IMR-90 (cell line): ENCODE results near the gene RBFOX2. TPM values are rescaled to one million over a fixed set of nuclear protein-coding genes. Genes with fewer than 3 reads are reported as not detected.

Experiments used
- ATAC-seq: fragments of 200-7000 bp; cut with Tn5 transposase; 2 replicates; pipeline ENCODE4 v1.9.1; 2020; ENCODE audit warnings: low read depth, mild to moderate bottlenecking, moderate library complexity
- BruUV-seq: library from RNA; stranded (reverse); fragments of 400-500 nt; replicated peaks from 2 replicates; lab custom pipeline; 2021; lab: Mats Ljungman, UMichigan
- CTCF ChIA-PET: fragments of 300-600 bp; formaldehyde crosslinking; extraction: SDS; loops from one replicate; lab custom pipeline; 2021; ENCODE audit warnings: antibody characterized with exemption; lab: Yijun Ruan, JAX
- POLR2A ChIA-PET: fragments of 300-600 bp; sonication (Branson Sonifier 250); formaldehyde crosslinking; loops from one replicate; lab custom pipeline; 2022; ENCODE audit warnings: antibody characterized with exemption; ENCODE audit not compliant: unreplicated experiment; lab: Charles Lee
- DNase-seq: peaks from one replicate; pipeline ENCODE4 v3.0.0; 2013
- H2AFZ ChIP-seq: replicated peaks from 2 replicates; pipeline ENCODE3; 2013; ENCODE audit warnings: low read length, mild to moderate bottlenecking; ENCODE audit not compliant: poor library complexity
- H2AK5ac ChIP-seq: 2 replicates; pipeline ENCODE4 v1.6.1; 2013; ENCODE audit warnings: low read depth, low read length, inconsistent platforms
- H2AK9ac ChIP-seq: replicated peaks from 2 replicates; pipeline ENCODE3; 2013; ENCODE audit warnings: mild to moderate bottlenecking, low read depth, low read length, moderate library complexity; ENCODE audit not compliant: poor library complexity
- H2BK120ac ChIP-seq: 2 replicates; pipeline ENCODE4 v1.6.1; 2013; ENCODE audit warnings: low read depth, low read length, inconsistent platforms
- H2BK15ac ChIP-seq: 3 replicates; pipeline ENCODE4 v1.6.1; 2013; ENCODE audit warnings: low read depth, low read length, inconsistent platforms
- H2BK20ac ChIP-seq: 2 replicates; pipeline ENCODE4 v1.6.1; 2013; ENCODE audit warnings: low read depth, mild to moderate bottlenecking, inconsistent platforms, low read length, moderate library complexity
- H2BK5ac ChIP-seq: 2 replicates; pipeline ENCODE4 v1.6.1; 2013; ENCODE audit warnings: mild to moderate bottlenecking, low read depth, low read length, inconsistent platforms; ENCODE audit not compliant: poor library complexity, severe bottlenecking
- H3K14ac ChIP-seq: replicated peaks from 2 replicates; pipeline ENCODE4 v1.6.1; 2013; ENCODE audit warnings: low read depth, low read length, inconsistent platforms
- H3K18ac ChIP-seq: 2 replicates; pipeline ENCODE4 v1.6.1; 2013; ENCODE audit warnings: low read depth, low read length, control low read depth
- H3K23ac ChIP-seq: 2 replicates; pipeline ENCODE4 v1.6.1; 2013; ENCODE audit warnings: low read depth, low read length, inconsistent platforms
- H3K27ac ChIP-seq: 2 replicates; pipeline ENCODE4 v1.5.1; 2013; ENCODE audit warnings: mild to moderate bottlenecking, control low read depth, low read length; ENCODE audit not compliant: insufficient read depth
- H3K27me3 ChIP-seq: 2 replicates; pipeline ENCODE4 v1.6.1; 2013; ENCODE audit warnings: low read length; ENCODE audit not compliant: control insufficient read depth, insufficient read depth
- H3K36me3 ChIP-seq: 2 replicates; pipeline ENCODE4 v1.6.1; 2013; ENCODE audit warnings: low read length, mixed read lengths; ENCODE audit not compliant: control insufficient read depth, insufficient read depth
- H3K4ac ChIP-seq: 2 replicates; pipeline ENCODE4 v1.6.1; 2013; ENCODE audit warnings: low read depth, low read length, inconsistent platforms
- H3K4me1 ChIP-seq: 2 replicates; pipeline ENCODE4 v1.6.1; 2013; ENCODE audit warnings: low read length, mixed read lengths; ENCODE audit not compliant: control insufficient read depth, insufficient read depth
- H3K4me2 ChIP-seq: 2 replicates; pipeline ENCODE4 v1.6.1; 2013; ENCODE audit warnings: low read depth, mild to moderate bottlenecking, control low read depth, low read length, moderate library complexity
- H3K4me3 ChIP-seq: 2 replicates; pipeline ENCODE4 v1.5.1; 2013; ENCODE audit warnings: low read depth, mild to moderate bottlenecking, control low read depth, low read length, moderate library complexity; ENCODE audit not compliant: insufficient read depth
- H3K56ac ChIP-seq: 2 replicates; pipeline ENCODE4 v1.6.1; 2013; ENCODE audit warnings: low read length, inconsistent platforms; ENCODE audit not compliant: insufficient read depth; ENCODE audit errors: extremely low read depth
- H3K79me1 ChIP-seq, 2 experiments: 2 replicates each; pipeline ENCODE4 v1.6.1; 2013; ENCODE audit warnings: low read length in 2 of 2, inconsistent platforms in 1 of 2, low read depth in 1 of 2
- H3K9ac ChIP-seq: 2 replicates; pipeline ENCODE4 v1.6.1; 2013; ENCODE audit warnings: low read depth, low read length, control low read depth
- H3K9me1 ChIP-seq: 2 replicates; pipeline ENCODE4 v1.6.1; 2013; ENCODE audit warnings: low read length, inconsistent platforms; ENCODE audit not compliant: insufficient read depth
- H3K9me3 ChIP-seq: 2 replicates; pipeline ENCODE4 v1.6.1; 2013; ENCODE audit warnings: low read length; ENCODE audit not compliant: control insufficient read depth, insufficient read depth
- H4K20me1 ChIP-seq: 2 replicates; pipeline ENCODE4 v1.6.1; 2013; ENCODE audit warnings: low read length, inconsistent platforms; ENCODE audit not compliant: insufficient read depth
- H4K5ac ChIP-seq: 2 replicates; pipeline ENCODE4 v1.6.1; 2013; ENCODE audit warnings: mild to moderate bottlenecking, low read depth, low read length, control low read depth
- H4K8ac ChIP-seq, 2 experiments: 2 replicates each; pipeline ENCODE4 v1.6.1; 2013; ENCODE audit warnings: low read depth in 2 of 2, low read length in 2 of 2, control low read depth in 1 of 2, inconsistent platforms in 1 of 2
- H4K91ac ChIP-seq: 2 replicates; pipeline ENCODE4 v1.6.1; 2013; ENCODE audit warnings: low read depth, low read length, inconsistent platforms; ENCODE audit not compliant: insufficient read depth
- BHLHE40 ChIP-seq: fragments of 150-350 bp; IDR thresholded peaks from 2 replicates; pipeline ENCODE4 v1.6.1; 2016; ENCODE audit warnings: mild to moderate bottlenecking, low read depth, low read length
- CEBPB ChIP-seq: IDR thresholded peaks from 2 replicates; pipeline ENCODE4 v1.6.1; 2012; ENCODE audit warnings: low read depth, low read length, improper control_type of control experiment
- FOS ChIP-seq: fragments of 150-350 bp; IDR thresholded peaks from 2 replicates; pipeline ENCODE4 v1.6.1; 2016; ENCODE audit warnings: low read depth, low read length
- MAFK ChIP-seq: IDR thresholded peaks from 2 replicates; pipeline ENCODE4 v1.6.1; 2012; ENCODE audit warnings: low read depth, low read length, improper control_type of control experiment
- POLR2A ChIP-seq: IDR thresholded peaks from 2 replicates; pipeline ENCODE4 v1.6.1; 2012; ENCODE audit warnings: mild to moderate bottlenecking, low read depth, low read length
- RAD21 ChIP-seq: IDR thresholded peaks from 2 replicates; pipeline ENCODE4 v1.6.1; 2012; ENCODE audit warnings: low read length, improper control_type of control experiment
- RCOR1 ChIP-seq: IDR thresholded peaks from 2 replicates; pipeline ENCODE4 v1.6.1; 2012; ENCODE audit warnings: mild to moderate bottlenecking, low read length, improper control_type of control experiment; ENCODE audit not compliant: insufficient replicate concordance
- WGBS, 2 experiments: methylation state at CpG; one replicate each; pipeline versions ENCODE4 v1.1.5 to v1.1.7; 2013; ENCODE audit warnings: missing lambda C conversion rate in 2 of 2; ENCODE audit not compliant: insufficient read length in 1 of 2; ENCODE audit errors: extremely low coverage in 2 of 2; 5-methylcytosine and 5-hydroxymethylcytosine counted together
- dilution Hi-C: fragments of 300-500 bp; cut with HindIII; formaldehyde crosslinking; loops from one replicate; pipeline ENCODE4 v1.14.3; 2018; ENCODE audit warnings: low sequenced_read_pairs; ENCODE audit not compliant: unreplicated experiment
- in situ Hi-C: fragments of 300-500 bp; cut with MboI; formaldehyde crosslinking; loops from 3 replicates; pipeline ENCODE4 v1.14.3; 2019; ENCODE audit warnings: low sequenced_read_pairs, inconsistent platforms, mixed read lengths
- intact Hi-C: fragments of 100-400 bp; cut with micrococcal nuclease; formaldehyde crosslinking; loops from 2 replicates; pipeline ENCODE4 v1.10.0; 2022
- polyA plus RNA-seq, 3 experiments: library from polyadenylated mRNA; depleted of rRNA; stranded (reverse); fragments of >200 nt; gene quantifications; 2 replicates each; pipeline ENCODE4 v1.2.3, GENCODE V29; 2012; ENCODE audit warnings: low replicate concordance in 1 of 3
- total RNA-seq: library from RNA; depleted of rRNA; stranded (reverse); fragments of >200 nt; gene quantifications from 2 replicates; pipeline ENCODE4 v1.2.3, GENCODE V29; 2012
- TF ChIP-seq, protein P1 (sequence below): fragments of 150-350 bp; IDR thresholded peaks from 2 replicates; pipeline ENCODE4 v1.6.1; 2017; ENCODE audit warnings: mild to moderate bottlenecking, antibody characterized with exemption, low read length, low read depth

The RBFOX2 gene
- total and polyA plus RNA-seq, 2 of the 4 experiments (the other 2 are of a cell fraction), result 146 to 178 TPM

DNA sequence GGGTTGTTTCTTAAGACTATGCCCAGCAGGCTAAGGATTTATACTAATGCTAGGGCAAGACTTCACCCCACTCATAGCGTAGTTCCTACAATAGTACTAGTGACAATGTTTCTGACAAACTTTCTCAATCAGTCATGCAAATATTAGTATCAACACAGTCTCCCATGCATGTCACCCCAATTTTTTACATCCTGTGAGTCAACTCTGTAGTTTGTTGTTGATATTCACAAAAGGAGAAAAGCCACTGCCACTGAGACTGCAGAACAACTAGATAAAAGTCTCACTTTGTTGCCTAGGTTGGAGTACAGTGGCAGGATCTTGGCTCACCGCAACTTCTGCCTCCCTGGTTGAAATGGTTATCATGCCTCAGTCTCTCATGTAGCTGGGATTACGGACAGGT, 155.2 kb downstream of the RBFOX2 start:
- DNase-seq, result no peak
- H4K8ac ChIP-seq, result no peak overlapping the region
- H3K4me3 ChIP-seq, result no peak overlapping the region
- POLR2A ChIA-PET, result no interaction called here
- H2AFZ ChIP-seq, result no peak overlapping the region
- in situ Hi-C loops (no loop called here), dilution Hi-C loops (no loop called here), intact Hi-C loops (no loop called here)
- no peaks in the 10 kb centered on the region for H3K27me3 ChIP-seq
- H2BK5ac ChIP-seq, result no peak overlapping the region
- H3K9me3 ChIP-seq, result no peaks in the 10 kb centered on the region; the same call in 1 of the 2 replicates
- no peak overlapping the region for H4K91ac ChIP-seq
- H3K79me1 ChIP-seq, result peaks cover 62 to 77% of the 10 kb centered on the region in 2 experiments
- H3K27ac ChIP-seq, result no peak overlapping the region
- no peak overlapping the region for H2BK120ac ChIP-seq
- WGBS, 2 experiments, result no CpG with 5 or more reads among the region's 3 CpGs
- no peak overlapping the region for H3K23ac ChIP-seq
- H2AK5ac ChIP-seq, result no peak overlapping the region
- no peak overlapping the region for H4K5ac ChIP-seq
- H3K4ac ChIP-seq, result no peak overlapping the region
- no peak overlapping the region for H3K56ac ChIP-seq
- H3K9me1 ChIP-seq, result peaks cover 7% of the 10 kb centered on the region
- TF ChIP-seq MAFK, result no peak
- TF ChIP-seq RAD21, result no peak
- TF ChIP-seq, protein P1, sequence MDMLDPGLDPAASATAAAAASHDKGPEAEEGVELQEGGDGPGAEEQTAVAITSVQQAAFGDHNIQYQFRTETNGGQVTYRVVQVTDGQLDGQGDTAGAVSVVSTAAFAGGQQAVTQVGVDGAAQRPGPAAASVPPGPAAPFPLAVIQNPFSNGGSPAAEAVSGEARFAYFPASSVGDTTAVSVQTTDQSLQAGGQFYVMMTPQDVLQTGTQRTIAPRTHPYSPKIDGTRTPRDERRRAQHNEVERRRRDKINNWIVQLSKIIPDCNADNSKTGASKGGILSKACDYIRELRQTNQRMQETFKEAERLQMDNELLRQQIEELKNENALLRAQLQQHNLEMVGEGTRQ, result no peak
- TF ChIP-seq POLR2A, result no peak
- no peak for TF ChIP-seq CEBPB
- TF ChIP-seq FOS, result no peak
- TF ChIP-seq RCOR1, result no peak
- TF ChIP-seq BHLHE40, result no peak
- CTCF ChIA-PET, result interaction anchor here (1.6 kb wide), 1 partner anchor 35 kb away, joined by 5 read pairs; no protein-coding TSS in a partner anchor
- no peak overlapping the region for H2AK9ac ChIP-seq
- no peak overlapping the region for H2BK15ac ChIP-seq
- H3K14ac ChIP-seq, result no peak overlapping the region
- H3K36me3 ChIP-seq, result no peaks in the 10 kb centered on the region; the same call in 1 of the 2 replicates
- no peak for ATAC-seq
- H3K4me1 ChIP-seq, result no peaks in the 10 kb centered on the region; the same call in 1 of the 2 replicates
- H4K20me1 ChIP-seq, result peaks cover 33% of the 10 kb centered on the region
- no peak overlapping the region for H3K9ac ChIP-seq
- no peak overlapping the region for H2BK20ac ChIP-seq
- no TSS peak for BruUV-seq
- H3K18ac ChIP-seq, result no peak overlapping the region
- no peak overlapping the region for H3K4me2 ChIP-seq
